MCF 10A (cell line): Measurements from ENCODE around the gene KRT4. TPM values are rescaled to one million over a fixed set of nuclear protein-coding genes. Genes with fewer than 3 reads are reported as not detected.

Source experiments
- BruUV-seq: library from RNA; stranded (reverse); fragments of 400-500 nt; replicated peaks from 2 replicates; lab custom pipeline; 2021; lab: Mats Ljungman, UMichigan
- CTCF ChIA-PET: fragments of 300-600 bp; sonication (Branson Sonifier 250); formaldehyde crosslinking; extraction: SDS; loops from one replicate; lab custom pipeline; 2021; ENCODE audit warnings: antibody characterized with exemption, inconsistent platforms; lab: Yijun Ruan, JAX
- POLR2A ChIA-PET: fragments of 300-600, 350-650 bp; sonication (Branson Sonifier 250); formaldehyde crosslinking; extraction: SDS; loops from one replicate; lab custom pipeline; 2020; ENCODE audit warnings: antibody characterized with exemption, inconsistent platforms; lab: Yijun Ruan, JAX
- DNase-seq: peaks from one replicate; pipeline ENCODE4 v3.0.0-alpha.2; 2018; ENCODE audit not compliant: unreplicated experiment
- H3K27ac Mint-ChIP-seq: one replicate; pipeline ENCODE4 v1.8.0; 2022; ENCODE audit warnings: mild to moderate bottlenecking, low read depth, mixed read lengths; ENCODE audit not compliant: unreplicated experiment
- H3K27me3 Mint-ChIP-seq: one replicate; pipeline ENCODE4 v1.8.0; 2022; ENCODE audit warnings: mixed read lengths; ENCODE audit not compliant: insufficient read depth, unreplicated experiment
- H3K36me3 Mint-ChIP-seq: one replicate; pipeline ENCODE4 v1.8.0; 2022; ENCODE audit warnings: mild to moderate bottlenecking, moderate library complexity, mixed read lengths; ENCODE audit not compliant: insufficient read depth, unreplicated experiment
- H3K4me1 Mint-ChIP-seq: one replicate; pipeline ENCODE4 v1.8.0; 2022; ENCODE audit warnings: mixed read lengths; ENCODE audit not compliant: insufficient read depth, unreplicated experiment
- H3K4me3 Mint-ChIP-seq: one replicate; pipeline ENCODE4 v1.8.0; 2022; ENCODE audit warnings: mild to moderate bottlenecking, moderate library complexity, mixed read lengths; ENCODE audit not compliant: unreplicated experiment
- H3K9me3 Mint-ChIP-seq: one replicate; pipeline ENCODE4 v1.8.0; 2022; ENCODE audit warnings: mixed read lengths; ENCODE audit not compliant: unreplicated experiment
- CTCF ChIP-seq: fragments of 200-600 bp; IDR thresholded peaks from one replicate; pipeline ENCODE4 v1.8.0; 2022; ENCODE audit warnings: antibody characterized with exemption, mild to moderate bottlenecking; ENCODE audit not compliant: unreplicated experiment
- intact Hi-C: fragments of 100-400 bp; cut with micrococcal nuclease; formaldehyde crosslinking; loops from 2 replicates; pipeline ENCODE4 v1.14.1; 2022
- total RNA-seq: library from RNA; stranded (reverse); gene quantifications from 2 replicates; pipeline ENCODE4 v1.2.3, GENCODE V29; 2022

KRT4 gene
- total RNA-seq, 1 experiment from 2014 or later = not detected

GRCh38 chr12:52839436-52840105 is 25.7 kb upstream of the KRT4 start:
- no peak overlapping the region for H3K4me3 Mint-ChIP-seq
- H3K4me1 Mint-ChIP-seq = peaks cover 10% of the 10 kb centered on the region
- CTCF ChIA-PET = interaction anchor here (0.6 to 0.7 kb wide), 2 partner anchors 87 to 1288 kb away, joined by 3 read pairs; no protein-coding TSS in a partner anchor
- DNase-seq = no peak
- no peak overlapping the region for H3K27ac Mint-ChIP-seq
- H3K9me3 Mint-ChIP-seq = no peaks in the 10 kb centered on the region
- intact Hi-C loops = no loop called here
- POLR2A ChIA-PET = no interaction called here
- H3K27me3 Mint-ChIP-seq = peaks cover 35% of the 10 kb centered on the region
- BruUV-seq = no TSS peak
- H3K36me3 Mint-ChIP-seq = no peaks in the 10 kb centered on the region
- no peak for TF ChIP-seq CTCF

- H3K4me3 Mint-ChIP-seq = no peak overlapping the region
- H3K36me3 Mint-ChIP-seq = no peaks in the 10 kb centered on the region
- intact Hi-C loops = no loop called here
- DNase-seq = no peak
- peaks cover 10% of the 10 kb centered on the region for H3K4me1 Mint-ChIP-seq
- H3K27me3 Mint-ChIP-seq = peaks cover 35% of the 10 kb centered on the region
- no TSS peak for BruUV-seq
- POLR2A ChIA-PET = interaction anchor here (0.7 kb wide), 1 partner anchor 313 kb away, joined by 5 read pairs; no protein-coding TSS in a partner anchor
- CTCF ChIA-PET = interaction anchor here (0.6 kb wide), 1 partner anchor 86 kb away, joined by 3 read pairs; no protein-coding TSS in a partner anchor
- H3K9me3 Mint-ChIP-seq = no peaks in the 10 kb centered on the region
- TF ChIP-seq CTCF = no peak
- H3K27ac Mint-ChIP-seq = no peak overlapping the region
These were observed 24.9 kb upstream of the KRT4 start for GRCh38 chr12:52838609-52839435.

GRCh38 chr12:52837781-52838608 is 24.1 kb upstream of the KRT4 start:
- ChIA-PET CTCF (interaction anchor here (0.6 kb wide), 1 partner anchor 22 kb away, joined by 4 read pairs; no protein-coding TSS in a partner anchor), POLR2A (interaction anchor here (0.7 kb wide), 1 partner anchor 313 kb away, joined by 5 read pairs; no protein-coding TSS in a partner anchor)
- Mint-ChIP-seq H3K27ac (no peak overlapping the region), H3K27me3 (peaks cover 39% of the 10 kb centered on the region), H3K4me1 (peaks cover 10% of the 10 kb centered on the region), H3K36me3 (no peaks in the 10 kb centered on the region), H3K9me3 (no peaks in the 10 kb centered on the region), H3K4me3 (no peak overlapping the region)
- TF ChIP-seq CTCF = no peak
- no peak for DNase-seq
- no TSS peak for BruUV-seq
- intact Hi-C loops = no loop called here
